NOMO-1 (cell line): Measurements from ENCODE around the gene FERMT1.

ENCODE experiments used
- DNase-seq, 2 experiments: peaks; one replicate each; lab custom pipeline; 2025; ENCODE audit not compliant: unreplicated experiment in 2 of 2; lab: John Stamatoyannopoulos, UW

FERMT1 gene, protein sequence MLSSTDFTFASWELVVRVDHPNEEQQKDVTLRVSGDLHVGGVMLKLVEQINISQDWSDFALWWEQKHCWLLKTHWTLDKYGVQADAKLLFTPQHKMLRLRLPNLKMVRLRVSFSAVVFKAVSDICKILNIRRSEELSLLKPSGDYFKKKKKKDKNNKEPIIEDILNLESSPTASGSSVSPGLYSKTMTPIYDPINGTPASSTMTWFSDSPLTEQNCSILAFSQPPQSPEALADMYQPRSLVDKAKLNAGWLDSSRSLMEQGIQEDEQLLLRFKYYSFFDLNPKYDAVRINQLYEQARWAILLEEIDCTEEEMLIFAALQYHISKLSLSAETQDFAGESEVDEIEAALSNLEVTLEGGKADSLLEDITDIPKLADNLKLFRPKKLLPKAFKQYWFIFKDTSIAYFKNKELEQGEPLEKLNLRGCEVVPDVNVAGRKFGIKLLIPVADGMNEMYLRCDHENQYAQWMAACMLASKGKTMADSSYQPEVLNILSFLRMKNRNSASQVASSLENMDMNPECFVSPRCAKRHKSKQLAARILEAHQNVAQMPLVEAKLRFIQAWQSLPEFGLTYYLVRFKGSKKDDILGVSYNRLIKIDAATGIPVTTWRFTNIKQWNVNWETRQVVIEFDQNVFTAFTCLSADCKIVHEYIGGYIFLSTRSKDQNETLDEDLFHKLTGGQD

GRCh38 chr20:6122873-6123648, at the start of gene FERMT1:
Gene FERMT1 (minus strand): TSS chr20:6123030. CDS start chr20:6119554, 3,476 bp downstream.
- DNase-seq = peak; percentile 70 to 80

GRCh38 chr20:6169251-6169650, 46.4 kb upstream of the FERMT1 start:
- no peak for DNase-seq

- no peak for DNase-seq
Measured at GRCh38 chr20:6168204-6168603, 45.4 kb upstream of the FERMT1 start.

GRCh38 chr20:6165346-6165745, 42.5 kb upstream of the FERMT1 start:
- no peak for DNase-seq

DNA sequence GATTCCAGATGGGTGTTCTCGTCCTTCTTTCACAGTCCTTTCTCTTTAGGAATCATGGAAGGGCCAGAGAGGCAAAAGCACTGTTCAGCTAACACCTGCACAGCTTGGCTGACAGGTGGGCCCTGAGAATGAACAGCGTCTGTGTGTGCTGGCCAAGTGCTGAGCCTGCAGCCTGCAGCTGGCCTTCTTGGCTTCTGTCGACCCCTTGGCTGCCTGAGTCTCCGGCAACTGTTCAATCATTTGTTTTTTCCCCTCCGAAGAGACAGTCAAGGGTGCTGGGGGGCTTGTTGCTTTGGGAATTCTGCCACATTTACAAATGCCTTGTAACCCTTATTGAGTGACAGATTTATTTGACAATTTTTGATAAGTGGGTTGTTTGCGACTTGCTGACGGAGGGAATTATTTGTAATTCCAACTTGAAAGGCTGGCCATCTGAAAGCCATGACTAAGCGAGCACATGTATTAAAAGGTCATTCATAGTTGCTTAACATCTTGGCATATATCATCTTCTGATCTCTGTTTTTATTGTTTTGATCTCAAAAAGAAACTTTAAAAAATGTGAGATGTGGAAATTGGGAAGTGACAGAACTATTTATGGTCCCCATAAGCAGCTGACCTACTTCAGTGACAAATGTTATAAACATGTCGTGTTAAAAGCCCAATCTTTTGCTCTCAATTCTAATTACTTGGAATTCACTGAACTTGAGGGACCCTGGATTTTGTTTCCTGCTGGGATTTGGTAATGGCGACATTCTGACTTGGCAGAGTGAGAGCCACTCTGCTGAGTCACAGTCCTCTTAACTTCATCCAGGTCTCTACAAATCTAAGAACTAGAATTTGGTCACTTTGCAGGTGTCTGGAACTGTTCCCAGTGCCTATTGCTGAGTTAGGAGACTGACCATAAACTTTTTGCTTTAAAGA, 41.9 kb upstream of the FERMT1 start:
- DNase-seq = no peak

GRCh38 chr20:6160736-6161135, 37.9 kb upstream of the FERMT1 start:
- DNase-seq = no peak

GRCh38 chr20:6157345-6157744, 34.5 kb upstream of the FERMT1 start:
- no peak for DNase-seq

GRCh38 chr20:6152777-6153176, 29.9 kb upstream of the FERMT1 start:
- DNase-seq = no peak

- DNase-seq = no peak
Measured at GRCh38 chr20:6148073-6148472, 25.2 kb upstream of the FERMT1 start.

DNA sequence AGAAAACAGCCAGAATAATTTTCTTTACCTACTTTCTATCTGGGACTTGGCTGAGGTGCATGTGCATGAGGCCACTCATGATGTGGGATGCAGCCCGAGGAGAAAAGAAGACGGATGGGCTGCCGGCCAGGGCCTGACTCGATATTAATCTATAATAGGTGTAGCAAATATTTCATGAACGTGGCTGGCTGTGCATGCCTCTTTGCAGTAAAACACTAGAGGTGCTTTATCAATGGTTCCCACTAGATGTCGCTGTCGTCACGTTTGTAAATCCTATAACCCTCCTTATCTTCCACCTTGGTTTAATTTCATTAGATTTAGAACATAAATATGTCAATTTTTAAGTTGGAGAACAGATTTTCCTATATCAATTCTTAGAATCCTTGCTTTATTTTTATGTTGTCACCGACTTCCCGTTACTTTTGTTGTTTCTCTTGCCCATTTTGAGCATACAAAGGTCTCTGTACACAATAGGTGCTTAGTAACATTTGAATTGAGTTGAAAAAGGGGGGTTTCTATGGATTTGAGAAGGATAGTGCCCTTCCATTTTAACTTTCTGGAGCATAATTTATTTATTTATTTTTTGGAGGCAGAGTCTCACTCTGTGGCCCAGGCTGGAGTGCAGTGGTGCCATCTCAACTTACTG, 19.6 kb upstream of the FERMT1 start:
- peak; percentile 14 to 48 for DNase-seq

- DNase-seq = no peak
Measured at GRCh38 chr20:6140947-6141346, 18.1 kb upstream of the FERMT1 start.

DNA sequence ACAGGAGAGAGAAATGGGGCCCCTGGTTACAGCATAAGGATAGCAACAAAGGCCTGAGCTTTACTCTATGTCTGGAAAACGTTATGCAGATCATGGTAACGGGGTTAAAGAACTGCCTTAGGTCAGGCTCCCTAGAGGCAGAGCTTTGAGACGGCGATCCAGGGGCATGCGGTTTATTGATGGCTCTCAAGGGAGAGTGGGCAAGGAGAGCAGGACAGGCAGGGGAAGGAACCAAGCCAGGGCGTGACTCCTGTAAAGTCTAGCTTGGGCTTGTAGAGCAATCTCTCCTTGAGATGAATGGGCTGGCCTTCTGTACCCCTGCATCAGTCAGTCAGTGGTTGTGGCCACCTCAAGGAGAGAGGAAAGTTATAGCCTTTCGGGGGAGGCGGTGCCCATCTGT, 12.5 kb upstream of the FERMT1 start:
- DNase-seq = no peak

GRCh38 chr20:6134592-6134991, 11.8 kb upstream of the FERMT1 start:
- no peak for DNase-seq

- no peak for DNase-seq
Measured at GRCh38 chr20:6130045-6130444, 7.2 kb upstream of the FERMT1 start.

GRCh38 chr20:6127825-6128224, 5.0 kb upstream of the FERMT1 start:
- DNase-seq = no peak

- DNase-seq = no peak
Measured at GRCh38 chr20:6126846-6127245, 4.0 kb upstream of the FERMT1 start.

DNA sequence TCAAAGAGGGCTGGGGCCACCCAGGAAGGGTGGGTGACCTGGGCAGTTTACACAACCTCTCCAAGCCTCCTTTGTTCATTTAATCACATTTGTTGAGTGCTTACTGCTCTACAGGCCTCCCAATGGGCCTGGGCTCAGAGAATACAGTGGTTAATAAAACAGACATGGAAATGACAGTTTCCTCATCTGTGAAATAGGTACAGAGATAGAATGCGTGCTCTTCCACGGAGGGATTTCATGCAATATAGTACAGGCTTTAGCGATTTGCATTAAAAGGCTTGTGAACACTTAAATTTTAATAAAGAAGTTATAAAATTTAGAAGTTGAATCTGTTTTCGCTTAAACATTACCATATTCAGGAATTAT, 802 bp upstream of the FERMT1 start:
- no peak for DNase-seq

GRCh38 chr20:6122111-6122872, 538 bp downstream of the FERMT1 start:
- DNase-seq = peak in 1 of 2 experiments; percentile 12

DNA sequence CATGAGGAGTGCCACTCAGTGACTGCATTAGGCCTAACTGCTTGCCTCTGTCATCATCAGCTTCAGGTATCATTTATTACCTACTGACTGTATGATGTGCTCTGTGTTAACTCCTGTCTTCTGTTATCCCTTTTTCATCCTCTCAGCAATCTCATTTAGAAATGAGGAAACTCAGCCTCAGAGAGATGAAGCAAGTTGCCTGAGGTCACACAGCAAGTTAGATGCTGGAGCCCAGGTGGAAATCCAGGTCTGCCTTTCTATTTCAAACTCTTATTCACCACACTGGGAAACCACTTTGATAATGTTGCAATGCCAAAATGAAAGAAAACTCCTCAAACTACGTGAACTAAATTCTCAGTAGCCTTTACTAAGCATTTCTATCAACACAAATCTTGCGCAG, 1.3 kb downstream of the FERMT1 start:
- DNase-seq = no peak
